ENCODE data around the gene CD300LG.

Gene CD300LG

DNA sequence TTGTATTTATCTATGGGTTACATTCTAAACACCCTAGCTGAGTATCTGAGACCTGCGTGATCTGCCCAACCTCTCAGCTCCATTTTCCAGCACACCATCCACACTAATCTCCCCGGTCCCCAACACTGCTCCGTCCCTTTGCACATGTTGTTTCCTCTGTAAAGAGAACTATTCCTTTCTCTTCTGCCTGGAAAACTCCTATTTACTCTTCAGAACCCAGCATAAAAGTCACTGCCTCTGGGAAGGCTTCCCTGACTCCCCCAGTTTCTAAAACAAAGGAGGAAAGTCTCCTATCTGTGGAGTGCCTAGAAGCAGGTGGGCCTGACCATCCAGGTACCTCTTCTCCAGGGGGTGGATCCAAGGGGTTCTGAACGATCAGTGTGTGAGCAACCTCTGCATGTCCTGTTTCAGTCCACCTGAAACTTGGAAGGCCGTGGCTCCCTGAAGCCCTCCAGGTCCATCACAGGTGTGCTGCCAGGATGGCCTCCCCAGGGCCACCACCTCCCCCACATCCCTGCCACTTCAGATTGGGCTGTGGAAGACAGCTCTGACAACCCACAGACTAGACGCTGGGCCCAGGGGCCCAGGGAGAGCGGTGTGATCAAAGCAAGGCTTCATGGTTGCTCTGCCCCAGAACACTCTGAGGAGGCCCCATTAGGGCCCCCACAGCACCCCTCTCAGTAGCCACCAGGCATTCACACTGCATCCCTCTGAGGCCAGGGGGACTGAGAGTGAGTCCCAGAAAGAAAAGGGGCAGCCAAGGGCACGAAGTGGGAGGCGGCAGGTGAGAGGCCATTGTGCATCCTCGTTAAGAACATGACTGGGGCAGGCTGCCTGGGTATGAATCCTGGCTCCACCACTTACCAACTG lies 34.3 kb upstream of the CD300LG start:
- no peak overlapping the region for H3K4me3 ChIP-seq (ENCODE audit: low read length)
- H3K9ac ChIP-seq (ENCODE audit: low read depth, low read length) = no peak overlapping the region
- no peak overlapping the region for H3K4me2 ChIP-seq (ENCODE audit: low read length)
- no peaks in the 10 kb centered on the region for H3K9me3 ChIP-seq (replicated peaks; ENCODE audit: low read length)
- H3K27me3 ChIP-seq (ENCODE audit: control insufficient read depth, insufficient read depth, low read length) = no peaks in the 10 kb centered on the region
- peaks cover 38% of the 10 kb centered on the region for H3K36me3 ChIP-seq (ENCODE audit: insufficient read depth, low read length)
- peaks cover 13% of the 10 kb centered on the region for H3K4me1 ChIP-seq (ENCODE audit: control insufficient read depth, insufficient read depth, low read length)

- Histone ChIP-seq H3K4me3 (ENCODE audit: low read length) (no peak overlapping the region), H3K36me3 (ENCODE audit: insufficient read depth, low read length) (peaks cover 38% of the 10 kb centered on the region)
These were observed 33.6 kb upstream of the CD300LG start for GRCh38 chr17:43813386-43813785.

DNA sequence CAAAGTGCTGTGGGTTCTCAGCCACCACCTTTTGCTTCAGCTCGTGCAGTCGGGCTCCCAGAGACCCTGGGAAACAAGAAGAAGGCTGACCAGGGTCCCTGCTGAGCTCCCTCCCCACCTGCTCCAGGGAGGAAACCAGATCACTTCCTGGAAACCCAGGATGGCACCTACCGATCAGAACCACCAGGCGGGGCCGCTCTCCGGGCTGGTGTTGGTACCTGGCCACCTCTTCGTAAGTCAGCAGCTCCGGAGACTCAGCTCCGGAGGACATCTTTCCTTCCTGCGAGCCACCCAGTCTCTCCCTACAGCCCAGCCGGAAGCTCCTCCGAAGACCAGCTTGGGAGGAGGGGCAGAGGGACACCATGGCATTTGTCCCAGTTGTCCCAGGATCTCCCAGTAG lies 33.0 kb upstream of the CD300LG start:
- H3K36me3 ChIP-seq (ENCODE audit: insufficient read depth, low read length) = peaks cover 40% of the 10 kb centered on the region
- no peaks in the 10 kb centered on the region for H3K27me3 ChIP-seq (ENCODE audit: control insufficient read depth, insufficient read depth, low read length)
- no peaks in the 10 kb centered on the region for H3K9me3 ChIP-seq (replicated peaks; ENCODE audit: low read length)
- H3K4me1 ChIP-seq (ENCODE audit: control insufficient read depth, insufficient read depth, low read length) = peaks cover 13% of the 10 kb centered on the region
- no peak overlapping the region for H3K4me3 ChIP-seq (ENCODE audit: low read length)
- no peak overlapping the region for H3K9ac ChIP-seq (ENCODE audit: low read depth, low read length)
- no peak overlapping the region for H3K4me2 ChIP-seq (ENCODE audit: low read length)

More at GRCh38 chr17:43813386-43813785, 33.6 kb upstream of the CD300LG start:
- no peaks in the 10 kb centered on the region for H3K9me3 ChIP-seq (replicated peaks; ENCODE audit: low read length)
- H3K9ac ChIP-seq (ENCODE audit: low read depth, low read length) = no peak overlapping the region
- peaks cover 13% of the 10 kb centered on the region for H3K4me1 ChIP-seq (ENCODE audit: control insufficient read depth, insufficient read depth, low read length)
- no peaks in the 10 kb centered on the region for H3K27me3 ChIP-seq (ENCODE audit: control insufficient read depth, insufficient read depth, low read length)
- H3K4me2 ChIP-seq (ENCODE audit: low read length) = no peak overlapping the region

DNA sequence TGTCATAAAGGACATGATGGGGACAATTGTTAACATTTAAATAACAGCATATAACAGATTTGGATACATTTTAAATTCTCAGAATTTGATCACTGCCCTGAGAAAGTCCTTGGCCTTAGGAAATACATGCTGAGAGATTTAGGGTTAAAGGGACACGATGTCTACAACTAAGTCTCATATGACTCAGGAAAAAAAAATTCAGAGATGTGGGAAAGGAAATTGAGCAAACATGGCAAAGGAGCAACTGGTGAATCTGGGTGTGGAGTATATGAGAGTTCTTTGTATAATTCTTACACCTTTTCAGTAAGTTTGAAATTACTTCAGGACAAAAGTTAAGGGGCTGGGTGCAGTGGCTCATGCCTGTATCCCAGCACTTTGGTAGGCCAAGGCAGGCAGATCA lies 32.3 kb upstream of the CD300LG start:
- H3K9me3 ChIP-seq (replicated peaks; ENCODE audit: low read length) = no peaks in the 10 kb centered on the region
- H3K4me2 ChIP-seq (ENCODE audit: low read length) = peak overlapping the region; percentile 49
- peaks cover 13% of the 10 kb centered on the region for H3K4me1 ChIP-seq (ENCODE audit: control insufficient read depth, insufficient read depth, low read length)
- H3K9ac ChIP-seq (ENCODE audit: low read depth, low read length) = no peak overlapping the region
- no peak overlapping the region for H3K4me3 ChIP-seq (ENCODE audit: low read length)
- no peaks in the 10 kb centered on the region for H3K27me3 ChIP-seq (ENCODE audit: control insufficient read depth, insufficient read depth, low read length)
- H3K36me3 ChIP-seq (ENCODE audit: insufficient read depth, low read length) = peaks cover 47% of the 10 kb centered on the region

DNA sequence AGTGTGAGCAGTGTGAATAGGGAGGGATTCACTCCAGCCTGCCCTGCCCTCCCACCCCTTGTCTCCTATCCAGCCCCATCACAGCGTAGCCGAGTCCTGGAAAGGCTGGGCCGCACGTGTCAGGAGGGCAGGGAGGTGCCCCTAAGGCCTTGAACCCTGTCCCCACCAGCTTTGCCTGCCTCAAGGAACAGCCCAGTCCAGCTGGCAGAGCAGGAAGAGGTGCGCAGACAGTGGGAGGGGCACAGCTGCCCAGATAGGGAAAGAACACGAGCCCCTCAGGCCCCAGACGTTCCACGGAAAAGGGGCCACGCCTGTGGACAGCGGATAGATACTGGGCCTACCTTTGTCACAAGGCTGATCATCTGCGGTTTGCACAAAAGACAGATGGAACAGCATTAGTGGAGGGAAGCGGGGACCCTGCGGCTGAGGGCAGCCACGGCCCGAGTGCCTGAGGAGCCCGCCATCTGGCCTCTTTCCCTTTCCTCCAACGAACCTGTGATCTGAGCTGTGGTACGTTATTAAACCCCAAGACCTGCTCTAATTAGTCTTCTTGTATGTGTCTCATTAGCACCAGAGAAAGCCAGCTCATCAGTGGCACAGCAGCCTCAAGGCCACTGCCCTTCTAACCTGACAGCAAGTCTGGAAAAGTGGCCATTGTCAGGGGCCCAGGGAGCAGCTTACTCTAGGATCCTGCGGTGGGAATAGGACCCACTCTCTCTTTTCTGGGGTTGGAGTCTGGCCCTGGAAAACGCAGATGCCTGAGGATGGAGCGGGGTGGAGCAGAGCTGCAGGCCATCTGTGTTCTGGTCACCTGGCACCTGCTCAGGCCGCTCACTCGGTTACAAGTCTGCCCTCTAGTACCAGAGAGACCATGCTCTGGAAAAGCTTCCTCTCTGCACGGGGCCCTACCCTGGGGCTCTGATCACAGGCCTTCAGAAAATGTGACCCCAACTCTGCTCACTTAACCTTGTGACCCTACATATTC lies 30.3 kb upstream of the CD300LG start:
- peaks cover 13% of the 10 kb centered on the region for H3K4me1 ChIP-seq (ENCODE audit: control insufficient read depth, insufficient read depth, low read length)
- H3K4me3 ChIP-seq (ENCODE audit: low read length) = no peak overlapping the region
- peaks cover 44% of the 10 kb centered on the region for H3K36me3 ChIP-seq (ENCODE audit: insufficient read depth, low read length)
- H3K4me2 ChIP-seq (ENCODE audit: low read length) = no peak overlapping the region
- H3K9ac ChIP-seq (ENCODE audit: low read depth, low read length) = no peak overlapping the region
- H3K9me3 ChIP-seq (replicated peaks; ENCODE audit: low read length) = no peaks in the 10 kb centered on the region
- H3K27me3 ChIP-seq (ENCODE audit: control insufficient read depth, insufficient read depth, low read length) = no peaks in the 10 kb centered on the region

DNA sequence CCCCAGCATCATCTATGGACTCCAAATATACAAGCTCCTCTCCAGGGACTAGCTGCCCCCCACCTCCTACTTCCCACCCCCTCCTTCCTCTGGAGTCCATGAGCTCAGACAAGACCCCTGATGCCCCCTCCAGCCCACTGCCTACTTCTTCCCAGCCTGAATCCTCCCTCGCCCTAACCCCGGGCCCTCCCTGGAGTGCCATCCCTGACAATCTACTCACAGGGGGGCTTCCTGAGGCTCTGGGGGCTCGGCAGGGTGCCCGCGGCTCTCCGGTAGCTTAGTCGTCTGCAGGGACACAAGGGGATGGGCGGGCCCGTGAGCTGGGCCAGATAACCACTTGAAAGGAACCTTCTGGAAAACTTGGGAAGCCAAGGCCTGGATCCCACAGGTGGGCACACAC lies 29.1 kb upstream of the CD300LG start:
- H3K9ac ChIP-seq (ENCODE audit: low read depth, low read length) = no peak overlapping the region
- peaks cover 47% of the 10 kb centered on the region for H3K36me3 ChIP-seq (ENCODE audit: insufficient read depth, low read length)
- H3K27me3 ChIP-seq (ENCODE audit: control insufficient read depth, insufficient read depth, low read length) = no peaks in the 10 kb centered on the region

DNA sequence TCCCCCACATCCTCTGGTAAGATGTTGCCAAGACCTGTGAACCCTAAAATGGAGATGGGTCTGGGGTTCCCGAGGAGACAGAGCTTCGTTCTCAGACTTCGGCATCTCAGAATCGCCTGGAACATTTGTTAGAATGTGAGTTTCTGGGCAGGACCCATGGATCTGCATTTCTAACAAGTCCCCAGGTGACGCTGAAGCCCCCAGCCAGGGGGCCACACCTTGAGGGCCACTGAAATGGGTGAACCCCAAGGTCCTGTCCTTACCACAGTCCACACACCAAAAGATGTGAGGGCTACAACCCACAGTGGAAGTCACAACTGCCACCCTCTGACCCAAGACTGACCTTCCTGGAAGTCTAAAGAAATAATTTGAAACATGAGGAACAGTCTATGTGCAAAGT lies 28.0 kb upstream of the CD300LG start:
- Histone ChIP-seq H3K4me1 (ENCODE audit: control insufficient read depth, insufficient read depth, low read length) (peaks cover 13% of the 10 kb centered on the region), H3K4me3 (ENCODE audit: low read length) (no peak overlapping the region), H3K27me3 (ENCODE audit: control insufficient read depth, insufficient read depth, low read length) (no peaks in the 10 kb centered on the region), H3K4me2 (ENCODE audit: low read length) (no peak overlapping the region), H3K9me3 (replicated peaks; ENCODE audit: low read length) (no peaks in the 10 kb centered on the region), H3K36me3 (ENCODE audit: insufficient read depth, low read length) (peaks cover 39% of the 10 kb centered on the region), H3K9ac (ENCODE audit: low read depth, low read length) (no peak overlapping the region)

More for the DNA sequence above, 29.1 kb upstream of the CD300LG start:
- Histone ChIP-seq H3K4me2 (ENCODE audit: low read length) (no peak overlapping the region), H3K4me1 (ENCODE audit: control insufficient read depth, insufficient read depth, low read length) (peaks cover 13% of the 10 kb centered on the region), H3K9me3 (replicated peaks; ENCODE audit: low read length) (no peaks in the 10 kb centered on the region), H3K4me3 (ENCODE audit: low read length) (no peak overlapping the region)

- no peak overlapping the region for H3K4me2 ChIP-seq (ENCODE audit: low read length)
- H3K9me3 ChIP-seq (replicated peaks; ENCODE audit: low read length) = no peaks in the 10 kb centered on the region
- no peak overlapping the region for H3K9ac ChIP-seq (ENCODE audit: low read depth, low read length)
- H3K36me3 ChIP-seq (ENCODE audit: insufficient read depth, low read length) = peaks cover 37% of the 10 kb centered on the region
- no peaks in the 10 kb centered on the region for H3K27me3 ChIP-seq (ENCODE audit: control insufficient read depth, insufficient read depth, low read length)
- H3K4me1 ChIP-seq (ENCODE audit: control insufficient read depth, insufficient read depth, low read length) = no peaks in the 10 kb centered on the region
- H3K4me3 ChIP-seq (ENCODE audit: low read length) = no peak overlapping the region
These were observed 26.2 kb upstream of the CD300LG start for GRCh38 chr17:43820759-43821158.

DNA sequence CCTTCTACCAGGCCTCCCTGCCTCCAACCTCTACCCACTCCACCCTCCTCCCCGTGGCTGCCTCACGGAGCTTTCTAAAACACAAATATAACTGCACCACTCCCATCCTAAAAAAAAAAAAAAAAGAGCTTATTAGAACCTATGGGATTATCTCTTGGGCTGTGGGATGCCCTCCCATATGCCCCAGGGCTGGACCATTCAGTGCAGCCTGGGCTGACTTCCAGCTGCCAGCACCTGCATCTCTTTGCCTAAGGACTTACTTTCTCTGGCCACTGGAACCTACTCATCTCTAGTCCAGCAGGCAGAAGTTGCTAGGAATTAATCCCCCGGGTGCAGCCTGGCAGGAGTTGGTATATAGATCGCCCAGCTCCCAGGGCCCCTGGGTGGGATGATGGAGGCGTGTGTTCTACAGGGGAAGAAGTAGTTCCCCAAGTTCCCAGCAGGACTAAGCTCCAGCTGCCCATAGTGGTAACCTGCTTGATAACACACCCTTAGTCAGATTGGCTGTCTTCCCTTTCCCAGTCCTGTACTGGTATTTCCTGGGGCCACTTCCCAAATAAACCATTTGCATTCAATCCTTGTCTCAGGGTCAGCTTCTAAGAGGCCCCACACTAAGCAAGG lies 24.3 kb upstream of the CD300LG start:
- Histone ChIP-seq H3K4me2 (ENCODE audit: low read length) (no peak overlapping the region), H3K9me3 (replicated peaks; ENCODE audit: low read length) (no peaks in the 10 kb centered on the region), H3K36me3 (ENCODE audit: insufficient read depth, low read length) (peaks cover 27% of the 10 kb centered on the region), H3K27me3 (ENCODE audit: control insufficient read depth, insufficient read depth, low read length) (no peaks in the 10 kb centered on the region), H3K4me3 (ENCODE audit: low read length) (no peak overlapping the region), H3K9ac (ENCODE audit: low read depth, low read length) (no peak overlapping the region), H3K4me1 (ENCODE audit: control insufficient read depth, insufficient read depth, low read length) (no peaks in the 10 kb centered on the region)

DNA sequence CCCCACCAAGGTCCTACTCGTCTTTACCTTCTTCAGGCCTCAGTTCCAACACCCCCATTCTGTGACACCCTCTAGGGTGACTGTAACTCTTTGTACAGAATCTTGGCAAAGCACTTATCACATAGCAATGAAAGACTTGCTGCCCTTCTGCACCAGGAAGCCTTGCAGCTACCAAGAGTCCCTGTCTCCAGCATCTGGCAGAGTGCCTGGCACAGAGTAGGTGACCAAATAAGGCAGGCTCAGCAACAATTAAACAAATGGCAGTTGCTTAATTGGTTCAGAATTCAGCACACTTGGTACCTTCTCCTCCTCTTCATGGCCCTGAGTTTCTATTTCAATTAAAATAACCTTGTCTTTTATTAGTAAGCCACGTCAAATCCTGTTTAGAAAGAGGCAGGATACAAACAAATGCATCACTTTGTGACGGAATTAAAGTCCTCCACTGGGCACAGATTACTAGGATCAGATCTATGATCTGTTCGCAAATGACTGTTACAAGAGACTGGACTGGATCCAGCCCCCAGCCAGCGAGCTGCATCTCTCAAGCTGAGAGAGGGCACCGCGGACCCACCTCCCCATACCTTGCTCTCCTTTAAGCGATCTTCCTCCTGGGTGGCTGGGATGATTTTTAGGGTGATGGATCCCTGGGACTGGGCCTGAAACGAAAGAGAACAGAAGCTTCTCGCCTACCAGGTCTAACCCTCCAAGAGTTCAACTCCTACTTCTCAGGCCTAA lies 23.5 kb upstream of the CD300LG start:
- Histone ChIP-seq H3K36me3 (ENCODE audit: insufficient read depth, low read length) (peaks cover 35% of the 10 kb centered on the region), H3K9me3 (replicated peaks; ENCODE audit: low read length) (no peaks in the 10 kb centered on the region), H3K4me2 (ENCODE audit: low read length) (no peak overlapping the region), H3K9ac (ENCODE audit: low read depth, low read length) (no peak overlapping the region), H3K4me1 (ENCODE audit: control insufficient read depth, insufficient read depth, low read length) (no peaks in the 10 kb centered on the region), H3K27me3 (ENCODE audit: control insufficient read depth, insufficient read depth, low read length) (no peaks in the 10 kb centered on the region), H3K4me3 (ENCODE audit: low read length) (no peak overlapping the region)
